ENCODE measurements around the gene FXR2.
A peak's percentile ranks its signal among the peaks of the same experiment; 100 is the strongest.
"Not testable (repeated sequence)": the region's sequence is repeated elsewhere in the genome, so short reads cannot be mapped to it uniquely, and the experiment has no call there.

FXR2 gene

DNA sequence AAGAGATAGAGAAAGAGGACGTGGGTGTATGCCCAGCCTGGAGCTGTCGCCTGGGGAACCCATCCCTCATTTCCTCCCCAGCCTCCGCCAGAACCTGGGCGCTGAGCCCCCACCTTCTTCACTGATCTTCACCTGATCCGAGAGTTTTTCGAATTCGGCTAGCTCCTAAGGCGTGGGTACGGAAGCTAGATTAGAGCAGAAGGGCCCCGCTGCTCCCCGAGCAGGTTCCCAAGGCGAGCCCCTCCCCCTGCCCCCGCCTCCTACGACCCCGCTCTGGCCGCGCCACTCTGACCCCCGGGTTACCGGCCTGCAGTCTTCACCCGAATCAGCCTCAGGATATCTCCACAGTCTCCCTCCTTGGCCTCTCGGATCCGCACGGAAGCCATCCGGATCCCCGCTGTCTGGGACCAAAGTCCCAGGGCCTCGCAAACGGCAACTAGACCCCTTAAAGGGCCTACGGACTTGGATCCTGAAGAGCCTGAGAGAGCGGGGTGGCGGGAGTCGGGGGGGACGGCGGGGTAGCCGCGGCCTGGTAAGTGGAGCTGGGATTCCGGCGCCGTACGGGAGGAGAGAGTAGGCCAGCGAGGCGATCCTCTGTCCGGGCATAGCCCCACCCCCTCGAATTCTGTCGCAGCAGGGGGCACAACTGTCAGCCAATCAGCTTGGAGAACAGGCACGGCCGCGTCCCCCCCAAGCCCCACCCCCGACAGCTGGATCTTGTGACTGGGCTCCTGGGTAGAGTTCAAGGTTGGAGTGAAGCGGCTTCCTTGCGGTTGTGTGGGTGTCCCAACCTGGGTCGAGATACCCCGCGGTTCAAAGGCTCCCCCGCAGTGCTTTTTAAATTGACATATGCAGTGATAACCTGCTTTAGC lies 12.8 kb upstream of the FXR2 start, which contains the start of gene SAT2:
Gene SAT2 (minus strand): TSS at position 572 of the 872 bp plus-strand sequence. CDS start 186 bp downstream, at position 386.
- peak; percentile 64 for DNase-seq

DNA sequence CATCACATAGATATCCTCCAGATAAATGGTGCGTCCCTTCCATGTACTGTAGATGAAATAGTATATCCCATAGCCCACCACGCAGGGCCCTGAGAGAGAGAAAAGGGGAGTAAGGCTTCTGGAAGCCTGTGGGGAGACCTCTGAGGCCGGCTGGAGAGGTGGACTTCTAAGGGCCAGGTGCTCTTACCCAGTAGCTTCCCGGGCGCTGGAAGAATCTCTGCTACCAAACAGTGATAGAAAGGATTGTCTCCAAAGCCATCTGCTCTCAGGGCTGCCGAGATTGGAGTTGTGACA lies 12.2 kb upstream of the FXR2 start:
- no peak for DNase-seq

DNA sequence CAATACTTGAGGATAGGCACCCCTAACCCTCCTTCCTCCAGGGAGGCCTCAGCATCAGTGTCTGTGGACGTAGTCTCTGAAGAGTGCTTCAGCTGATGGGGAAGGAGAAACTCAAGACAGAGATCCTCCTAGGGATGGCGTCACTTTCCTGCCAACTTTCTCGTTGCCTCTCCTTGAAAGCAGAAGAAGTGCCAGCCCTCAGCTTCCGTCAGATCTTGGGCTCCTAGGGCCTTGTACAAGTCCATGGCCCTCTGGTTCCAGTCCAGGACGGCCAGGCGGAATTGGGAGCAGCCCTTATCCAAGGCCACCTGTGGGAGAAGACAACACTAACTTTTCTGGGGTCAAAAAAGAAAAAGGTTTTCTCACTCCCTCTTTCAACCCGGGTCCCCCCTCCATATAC lies 11.6 kb upstream of the FXR2 start:
- DNase-seq = no peak

DNA sequence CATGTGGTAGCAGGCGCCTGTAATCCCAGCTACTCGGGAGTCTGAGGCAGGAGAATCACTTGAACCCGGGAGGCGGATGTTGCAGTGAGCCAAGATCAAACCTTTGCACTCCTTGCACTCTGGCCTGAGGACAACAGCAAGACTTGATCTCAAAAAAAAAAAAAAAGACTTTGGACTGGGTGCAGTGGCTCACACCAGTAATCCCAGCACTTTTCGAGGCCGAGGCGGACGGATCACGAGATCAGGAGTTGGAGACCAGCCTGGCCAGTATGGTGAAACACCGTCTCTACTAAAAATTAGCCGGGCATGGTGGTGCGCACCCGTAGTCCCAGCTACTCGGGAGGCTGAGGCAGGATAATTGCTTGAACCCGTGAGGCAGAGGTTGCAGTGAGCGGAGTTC lies 11.1 kb upstream of the FXR2 start:
- DNase-seq = not testable (repeated sequence)

DNA sequence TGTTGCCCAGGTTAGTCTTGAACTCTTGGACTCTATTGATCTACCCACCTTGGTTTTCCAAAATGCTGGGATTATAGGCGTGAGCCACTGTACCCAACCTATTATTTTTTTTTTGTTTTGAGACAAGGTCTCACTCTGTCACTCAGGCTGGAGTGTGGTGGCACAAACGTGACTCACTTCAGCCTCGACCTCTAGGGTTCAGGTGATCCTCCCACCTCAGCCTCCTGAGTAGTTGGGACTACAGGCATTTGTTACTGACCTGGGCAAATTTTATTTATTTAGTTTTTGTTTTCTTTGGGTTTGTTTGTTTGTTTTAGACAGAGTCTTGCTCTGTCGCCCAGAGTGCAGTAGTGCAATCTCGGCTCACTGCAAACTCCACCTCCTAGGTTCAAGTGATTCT lies 9.0 kb upstream of the FXR2 start:
- no peak for DNase-seq

DNA sequence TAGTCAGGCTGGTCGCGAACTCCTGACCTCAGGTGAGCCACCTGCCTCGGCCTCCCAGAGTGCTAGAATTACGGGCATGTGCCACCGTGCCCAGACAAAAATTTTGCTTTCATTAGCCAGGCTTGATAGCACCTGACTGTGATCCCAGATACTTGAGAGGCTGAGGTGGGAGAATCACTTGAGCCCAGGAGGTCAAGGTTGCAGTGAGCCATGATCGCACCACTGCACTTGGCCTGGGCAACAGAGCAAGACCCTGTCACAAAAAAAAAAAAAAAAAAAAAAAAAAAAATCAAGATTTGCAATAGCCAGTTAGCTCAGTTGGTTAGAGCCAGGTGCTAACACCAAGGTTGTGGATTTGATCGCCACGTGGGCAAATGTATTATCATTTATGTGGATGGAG lies 6.1 kb upstream of the FXR2 start:
- DNase-seq = no peak

DNA sequence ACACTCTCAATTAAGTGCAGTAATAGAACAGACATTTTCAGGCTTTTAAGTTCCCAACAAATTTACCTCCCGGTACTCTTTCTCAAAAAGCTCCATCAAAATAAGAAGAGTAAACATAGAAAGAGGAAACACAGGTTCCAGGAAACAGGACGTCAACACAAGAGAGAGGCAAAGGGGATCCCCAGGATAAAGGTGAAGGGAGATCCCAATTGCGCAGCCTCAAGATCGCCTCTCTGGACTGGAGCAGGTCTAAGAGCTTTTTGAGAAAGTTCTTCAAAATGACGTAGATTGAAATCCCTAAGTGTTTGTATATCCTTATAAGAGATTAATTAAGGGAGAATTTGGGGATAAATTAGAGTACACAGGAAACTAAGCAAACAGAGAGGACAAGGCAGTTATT lies 3.9 kb upstream of the FXR2 start:
- no peak for DNase-seq

DNA sequence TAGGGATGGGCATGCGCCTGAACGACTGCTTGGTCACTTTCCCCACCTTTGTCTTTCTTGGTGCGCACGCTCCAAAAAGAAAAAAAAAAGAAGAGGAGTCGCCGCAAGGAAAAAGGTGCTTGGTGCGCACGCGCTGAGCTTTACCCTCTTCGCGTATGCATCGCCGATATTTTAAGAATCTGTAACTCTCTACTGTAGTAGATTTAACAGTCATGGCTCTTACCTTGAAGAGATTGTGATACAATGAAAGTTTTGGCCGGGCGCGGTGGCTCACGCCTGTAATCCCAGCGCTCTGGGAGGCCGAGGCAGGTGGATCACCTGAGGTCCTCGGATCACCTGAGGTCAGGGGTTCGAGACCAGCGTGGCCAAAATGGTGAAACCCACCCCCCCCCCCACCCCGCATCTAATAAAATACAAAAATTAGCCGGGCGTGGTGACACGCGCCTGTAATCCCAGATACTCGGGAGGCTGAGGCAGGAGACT lies 609 bp upstream of the FXR2 start:
- DNase-seq = no peak

DNA sequence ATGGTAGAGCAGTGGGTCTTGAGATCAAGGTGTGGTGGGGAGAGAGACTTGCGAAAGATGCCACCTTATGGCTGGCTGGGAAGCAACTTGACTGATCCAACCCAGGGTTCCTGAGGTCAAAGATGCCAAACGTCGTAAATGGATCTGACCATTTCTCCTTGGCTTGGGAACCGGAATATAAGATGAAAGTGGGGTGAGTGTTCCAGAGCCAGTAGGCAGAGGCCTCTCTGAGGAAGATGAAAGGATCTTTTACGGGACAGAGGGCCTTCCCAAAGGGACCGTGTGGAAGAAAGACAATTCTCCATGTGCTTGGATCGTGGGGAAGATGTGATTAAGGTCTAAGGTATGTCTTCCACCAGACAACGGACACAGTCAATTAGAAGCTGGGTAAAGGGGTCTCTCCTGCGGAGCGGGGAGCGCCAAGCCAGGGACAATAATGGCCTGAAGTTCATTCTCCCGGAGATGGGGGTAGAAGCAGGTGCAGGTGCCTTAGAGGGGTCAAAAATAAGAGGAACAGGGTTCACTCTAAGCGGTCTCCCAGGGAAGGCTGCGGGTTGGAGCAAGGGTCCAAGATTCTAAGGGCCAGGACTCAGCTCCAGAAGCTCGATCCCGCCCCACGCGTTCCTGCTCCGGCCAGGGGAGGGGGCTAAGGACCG lies 800 bp downstream of the FXR2 start:
- no peak for DNase-seq

DNA sequence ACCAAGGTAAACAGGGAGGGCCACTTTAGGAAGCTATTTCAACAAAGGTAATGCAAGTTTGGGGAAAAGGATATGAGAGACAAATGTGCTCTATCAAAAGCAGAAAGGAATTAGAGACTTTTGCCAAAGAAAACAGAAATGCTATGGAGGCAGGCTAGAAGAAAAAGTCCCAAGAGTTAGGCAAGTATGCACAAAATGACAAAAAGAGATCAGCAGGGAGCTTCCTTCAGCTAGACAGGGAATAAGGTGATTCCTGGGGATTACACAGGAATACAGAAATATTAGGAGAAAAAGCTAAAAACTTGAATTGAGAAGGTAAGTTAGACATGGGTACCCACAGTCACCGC lies 2.4 kb downstream of the FXR2 start:
- no peak for DNase-seq

DNA sequence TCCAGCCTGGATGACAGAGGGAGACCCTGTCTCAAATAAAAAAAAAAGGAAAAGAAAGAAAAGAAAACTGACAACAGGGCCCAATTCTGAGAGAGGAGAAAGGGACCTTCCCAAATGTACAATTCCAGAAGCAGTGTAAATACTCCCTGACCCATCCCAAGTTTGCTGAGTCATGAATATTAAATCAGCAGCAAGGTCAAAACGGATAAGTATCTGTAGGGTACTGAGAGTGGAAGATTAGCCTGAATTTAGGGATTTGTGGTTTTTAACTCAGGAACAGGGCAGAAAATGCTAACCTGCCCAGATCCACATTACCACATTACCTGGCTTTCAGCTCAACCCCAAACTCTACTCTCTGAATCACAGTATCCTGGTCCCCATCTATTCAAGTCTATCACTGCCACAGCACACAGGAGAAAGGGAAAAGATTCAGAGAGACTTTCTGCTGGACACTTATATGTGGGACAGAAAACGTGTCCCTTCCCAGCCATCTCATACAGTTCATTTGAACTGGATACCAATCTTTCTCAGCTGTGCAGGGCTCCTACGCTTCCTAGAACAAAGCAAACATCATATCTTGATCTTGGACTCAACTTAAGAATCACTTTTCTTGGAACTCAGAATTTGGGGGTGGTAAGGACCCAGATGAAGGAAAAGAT lies 2.9 kb downstream of the FXR2 start:
- no peak for DNase-seq

DNA sequence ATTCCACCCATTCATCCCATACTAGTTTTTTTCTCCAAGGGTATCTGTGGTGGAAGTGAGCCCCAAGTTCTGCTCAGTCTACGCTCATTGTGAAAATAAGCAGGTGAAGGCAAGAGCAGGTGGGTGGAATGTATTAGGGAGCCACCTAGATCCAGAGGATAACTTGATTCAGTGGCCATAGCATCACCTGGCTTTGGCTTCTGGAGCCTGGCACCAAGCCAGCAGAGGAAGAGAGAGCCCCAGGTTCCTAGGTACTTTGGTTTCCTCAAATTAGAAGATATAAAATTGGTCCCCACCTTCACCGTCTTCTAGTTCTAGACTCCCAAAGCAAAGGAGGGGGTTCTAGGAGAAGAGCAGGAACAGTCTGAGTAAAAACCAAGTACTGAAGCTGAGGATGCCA lies 4.1 kb downstream of the FXR2 start:
- no peak for DNase-seq

DNA sequence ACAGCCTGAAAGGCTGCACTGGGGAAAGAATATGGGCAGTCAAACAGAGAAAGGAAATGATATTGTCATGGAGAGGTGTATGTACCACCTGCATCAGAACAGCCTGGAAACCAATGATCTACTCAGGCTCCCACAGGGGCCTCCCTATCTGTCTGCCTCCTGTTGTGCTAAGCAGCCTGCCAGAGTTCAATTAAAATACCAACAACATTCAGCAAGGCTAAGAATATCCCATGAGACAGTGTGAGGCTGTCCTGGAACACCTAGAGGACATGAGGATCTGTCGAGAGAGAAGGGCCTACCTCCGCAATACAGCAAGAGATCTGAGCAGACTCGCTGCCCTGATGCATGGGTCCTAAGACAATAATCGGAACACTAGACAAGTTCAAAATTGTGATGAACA lies 8.4 kb downstream of the FXR2 start:
- DNase-seq = no peak

DNA sequence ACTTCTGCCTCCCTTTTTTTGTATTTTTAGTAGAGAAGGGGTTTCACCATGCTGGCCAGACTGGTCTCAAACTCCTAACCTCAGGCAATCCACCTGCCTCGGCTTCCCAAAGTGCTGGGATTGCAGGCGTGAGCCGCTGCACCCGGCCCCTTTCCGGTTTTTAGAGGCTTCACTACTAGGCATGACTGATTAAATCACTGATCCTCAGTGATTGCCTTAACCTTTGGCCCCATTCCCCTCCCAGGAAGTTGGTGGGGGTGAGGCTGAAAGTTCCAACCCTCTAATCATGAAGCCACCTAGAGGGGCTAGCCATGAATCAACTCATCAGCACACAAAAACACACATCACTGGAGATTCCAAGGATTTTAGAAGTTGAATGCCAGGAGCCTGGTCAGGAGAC lies 17.1 kb downstream of the FXR2 start:
- not testable (repeated sequence) for DNase-seq

DNA sequence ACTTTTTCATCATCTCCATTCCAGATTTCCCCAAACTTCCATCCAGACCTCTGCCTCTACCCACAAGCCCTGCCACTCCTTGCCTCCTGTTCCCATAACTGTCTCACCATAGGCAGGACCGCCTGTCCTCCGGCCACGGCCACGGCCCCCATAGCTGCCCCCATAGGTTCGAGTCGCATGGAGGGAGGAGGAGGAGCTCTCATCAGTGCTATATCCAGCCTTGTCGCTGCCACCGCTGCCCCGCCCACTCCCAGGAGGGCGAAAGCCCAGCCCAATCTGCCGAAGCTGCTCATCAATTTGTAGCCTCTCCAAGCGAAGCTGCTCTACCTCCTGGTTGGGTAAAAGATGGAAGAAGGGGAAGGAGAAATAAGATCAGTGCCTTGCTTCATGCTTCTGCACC lies 21.4 kb downstream of the FXR2 start:
- no peak for DNase-seq

DNA sequence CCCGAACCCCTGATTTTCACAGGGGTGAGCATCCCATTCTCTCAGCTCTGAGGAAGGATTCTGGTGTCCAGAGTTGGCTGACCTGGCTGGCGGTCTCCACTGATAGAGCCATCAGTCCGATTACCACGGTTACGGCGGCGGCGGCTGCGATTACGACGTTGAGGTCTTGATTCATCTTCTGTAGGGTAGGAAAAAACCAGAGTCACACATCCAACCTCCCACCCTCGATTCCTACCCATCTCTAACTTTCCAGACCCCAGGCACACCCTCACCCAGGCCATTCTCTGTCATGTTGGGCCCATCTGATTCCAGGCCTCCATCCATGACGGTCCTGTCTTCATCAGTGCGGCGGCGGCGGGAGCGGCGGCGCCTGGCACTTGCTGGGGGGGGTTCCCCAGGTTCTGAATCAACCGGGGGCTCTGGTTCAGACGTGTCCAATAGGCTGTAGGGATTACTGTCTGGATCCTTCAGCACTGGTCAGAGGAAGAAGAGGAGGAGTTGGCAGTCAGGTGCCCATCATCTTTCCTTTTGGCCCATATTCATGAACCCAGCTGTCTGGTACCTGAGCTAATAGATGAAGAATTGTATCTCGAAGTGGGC lies 22.2 kb downstream of the FXR2 start:
- no peak for DNase-seq

DNA sequence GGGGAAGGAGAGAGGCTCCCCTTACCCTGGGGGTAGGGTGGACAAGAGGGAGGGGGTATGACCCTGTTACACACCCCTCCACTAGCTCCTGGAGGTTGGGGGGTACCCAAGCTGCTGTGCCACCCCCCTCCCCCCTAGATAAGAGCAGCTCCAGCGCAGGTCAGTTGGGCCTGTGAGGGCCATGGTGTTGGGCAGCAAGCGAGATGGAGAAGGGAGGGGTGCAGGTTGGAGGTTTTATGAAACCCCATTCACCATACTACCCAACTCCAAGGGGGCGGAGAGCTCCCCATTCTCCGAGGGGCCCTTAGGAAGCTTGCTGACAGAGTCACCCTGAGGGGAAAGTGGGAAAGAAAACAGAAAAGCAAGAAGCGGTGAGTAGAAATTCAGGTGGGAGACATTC lies 23.1 kb downstream of the FXR2 start:
- DNase-seq = no peak

DNA sequence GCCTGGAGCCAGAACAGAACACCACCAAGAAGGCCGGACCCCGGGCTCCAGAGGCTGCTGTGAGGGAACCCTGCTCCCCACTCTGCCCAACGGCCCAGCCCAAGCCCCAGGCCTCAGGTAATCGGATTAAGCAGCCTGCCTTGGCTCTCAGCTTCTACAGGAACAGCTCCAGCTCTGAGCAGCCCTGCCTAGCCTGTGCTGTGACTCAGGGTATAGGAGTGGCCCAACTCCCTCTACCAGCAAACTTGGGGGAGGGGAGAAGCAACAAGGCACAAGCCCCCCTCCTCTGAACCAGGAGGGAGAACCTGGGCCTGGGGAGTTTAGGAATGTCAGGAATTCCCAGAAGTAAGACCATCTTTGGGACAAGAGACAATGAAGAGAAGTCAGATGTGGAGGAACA lies 24.0 kb downstream of the FXR2 start:
- no peak for DNase-seq

DNA sequence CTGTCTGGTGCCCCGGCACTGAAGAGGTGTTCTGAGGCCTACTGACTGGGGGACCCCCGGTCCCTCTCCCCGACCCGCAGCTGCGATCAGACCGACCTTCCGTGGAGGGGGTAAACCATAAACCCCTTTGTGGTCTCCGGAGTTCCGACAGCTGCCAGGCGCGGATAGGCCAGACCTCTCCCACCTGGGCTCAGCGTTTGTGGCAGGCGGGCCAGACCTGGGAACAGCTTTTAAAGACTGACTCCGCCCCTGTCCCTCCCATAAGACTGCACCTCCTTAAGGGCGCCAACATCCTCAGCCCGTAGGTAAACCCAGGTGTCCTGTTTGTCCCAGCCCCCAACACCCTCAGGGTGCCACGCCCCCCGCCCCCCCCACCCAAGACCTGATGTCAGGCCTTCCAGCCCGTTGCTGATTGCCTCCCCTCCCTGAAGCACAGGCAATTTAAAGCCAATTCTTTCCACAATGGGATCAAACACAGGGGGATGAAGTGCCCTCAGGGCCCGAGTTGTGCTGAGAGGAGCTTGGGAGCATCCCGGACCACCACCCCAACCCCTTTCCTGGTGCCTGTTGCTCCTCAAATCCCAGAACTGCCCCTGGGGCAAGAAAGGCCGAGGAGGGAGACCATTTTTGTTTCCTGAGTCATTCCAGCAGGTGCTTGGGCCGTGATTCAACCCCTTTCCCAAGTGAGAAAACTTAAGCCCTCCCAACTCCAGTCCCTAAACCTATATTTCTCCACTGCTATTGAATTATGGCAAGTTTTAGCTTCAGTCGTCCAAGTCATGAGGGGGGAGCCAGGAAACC lies 24.6 kb downstream of the FXR2 start, which contains the start of gene SOX15:
Gene SOX15 (minus strand): TSS at position 204 of the 801 bp plus-strand sequence. CDS start 418 bp downstream, outside the sequence.
- DNase-seq = no peak

DNA sequence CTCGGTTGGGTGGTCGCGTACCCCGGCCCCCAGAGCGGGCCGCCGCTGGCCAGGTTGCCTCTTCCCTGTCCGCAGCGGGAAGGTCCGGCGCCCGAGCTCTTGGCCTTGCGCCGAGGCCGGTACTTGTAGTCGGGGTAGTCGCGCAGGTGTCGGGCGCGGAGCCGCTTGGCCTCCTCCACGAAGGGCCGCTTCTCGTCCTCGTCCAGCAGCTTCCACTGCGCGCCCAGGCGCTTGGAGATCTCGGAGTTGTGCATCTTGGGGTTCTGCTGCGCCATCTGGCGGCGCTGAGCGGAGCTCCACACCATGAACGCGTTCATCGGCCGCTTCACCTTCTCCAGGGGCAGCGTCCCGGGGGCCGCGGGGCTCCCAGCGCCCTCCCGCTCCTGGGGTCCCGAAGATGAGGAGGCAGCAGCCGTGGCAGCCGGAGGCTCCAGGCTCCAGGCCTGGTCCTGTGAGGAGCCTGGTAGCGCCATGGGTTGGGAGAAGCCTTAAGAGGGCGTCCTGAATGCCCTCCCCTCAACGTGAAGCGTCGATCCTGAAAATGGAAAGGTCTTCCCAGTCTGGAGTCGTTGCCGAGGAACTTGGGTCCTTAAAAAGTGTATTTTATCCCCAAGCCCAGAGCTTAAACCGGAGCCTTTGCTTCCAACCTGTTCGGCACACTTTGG lies 25.4 kb downstream of the FXR2 start:
- no peak for DNase-seq

DNA sequence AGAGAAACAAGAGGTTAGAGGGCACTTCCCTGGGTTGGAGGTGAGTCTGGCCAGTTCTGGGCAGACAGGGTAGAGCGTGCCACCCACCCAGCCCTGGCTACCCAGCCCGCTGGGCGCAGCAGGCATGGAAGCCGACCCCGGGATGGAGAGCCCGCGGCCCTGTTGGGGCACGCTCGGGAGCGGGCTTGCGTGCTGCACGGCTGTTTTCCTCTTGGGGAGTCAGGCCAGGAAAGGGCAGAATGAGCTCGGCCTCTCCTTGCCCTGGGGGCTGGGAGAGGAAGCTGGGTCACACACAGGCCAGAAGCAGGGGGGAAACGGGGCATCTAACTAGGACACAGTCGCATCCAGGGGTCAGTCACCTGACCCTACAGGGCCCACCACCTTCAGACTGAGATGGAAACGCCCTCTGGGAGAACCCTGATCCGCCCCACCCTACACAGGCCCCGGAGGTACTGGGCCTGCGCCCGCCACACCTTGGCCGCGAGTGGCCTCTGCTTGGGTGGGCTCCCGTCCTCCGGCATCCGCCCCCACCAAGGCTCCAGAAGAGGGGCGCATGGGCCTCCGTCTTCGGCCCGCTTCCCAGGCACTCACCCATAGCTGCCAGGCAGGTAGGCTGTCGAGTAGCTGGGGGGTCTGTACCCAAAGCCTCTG lies 26.0 kb downstream of the FXR2 start:
- no peak for DNase-seq

All from GF-D8 (cell line).